GM12878 (cell line): Measurements from ENCODE around the gene B3GNT9. TPM values are rescaled to one million over a fixed set of nuclear protein-coding genes. Genes with fewer than 3 reads are reported as not detected.
A peak's percentile ranks its signal among the peaks of the same experiment; 100 is the strongest.

ENCODE experiments used
- EP300 ChIP-seq, 2 experiments: fragments of 150-350 bp in 1 of 2; IDR thresholded peaks; 2 replicates each; pipeline ENCODE4 v1.6.1; 2011 to 2012; ENCODE audit warnings: low read depth in 2 of 2, low read length in 2 of 2, borderline replicate concordance in 1 of 2, improper control_type of control experiment in 1 of 2, inconsistent platforms in 1 of 2; ENCODE audit not compliant: control insufficient read depth in 1 of 2
- IRF4 ChIP-seq: IDR thresholded peaks from 2 replicates; pipeline ENCODE4 v1.6.1; 2011; ENCODE audit warnings: low read depth, low read length
- KLF5 ChIP-seq: fragments of 450-650 bp; IDR thresholded peaks from 2 replicates; pipeline ENCODE4 v1.6.1; 2014; ENCODE audit warnings: mild to moderate bottlenecking; ENCODE audit not compliant: partially characterized antibody
- NFYB ChIP-seq: IDR thresholded peaks from 2 replicates; pipeline ENCODE4 v1.6.1; 2011; ENCODE audit warnings: low read depth, mild to moderate bottlenecking, low read length, improper control_type of control experiment, moderate library complexity; ENCODE audit not compliant: insufficient read depth
- POU2F2 ChIP-seq: IDR thresholded peaks from 3 replicates; pipeline ENCODE4 v1.6.1; 2011; ENCODE audit warnings: low read depth, mild to moderate bottlenecking, low read length, borderline replicate concordance
- RAD21 ChIP-seq: IDR thresholded peaks from 2 replicates; pipeline ENCODE4 v1.6.1; 2011; ENCODE audit warnings: mild to moderate bottlenecking, low read depth, low read length, moderate library complexity; ENCODE audit not compliant: insufficient read depth
- SMC3 ChIP-seq: IDR thresholded peaks from 2 replicates; pipeline ENCODE4 v1.6.1; 2011; ENCODE audit warnings: low read length, improper control_type of control experiment, borderline replicate concordance
- SPI1 ChIP-seq: IDR thresholded peaks from 2 replicates; pipeline ENCODE4 v1.6.1; 2011; ENCODE audit warnings: low read depth, mild to moderate bottlenecking, low read length, moderate library complexity, borderline replicate concordance; ENCODE audit not compliant: insufficient read depth
- SREBF2 ChIP-seq: IDR thresholded peaks from 2 replicates; pipeline ENCODE4 v1.6.1; 2012; ENCODE audit warnings: mild to moderate bottlenecking, low read length
- STAT3 ChIP-seq: IDR thresholded peaks from 2 replicates; pipeline ENCODE4 v1.6.1; 2011; ENCODE audit warnings: low read depth, low read length, improper control_type of control experiment
- polyA plus RNA-seq, 11 experiments: library from polyadenylated mRNA; depleted of rRNA in 4 of 11; unstranded in 6 of 11; stranded (reverse) in 5 of 11; fragments of >200 nt; fragmentation: Nextera tagmentation in 4 of 11; fragmentation: Illumina TruSeq in 1 of 11; extraction: Ambion mirVana in 4 of 11; extraction: Trizol in 1 of 11; gene quantifications; 1 replicate in 1 of 11; 2 replicates in 10 of 11; pipeline versions ENCODE4 v1.2.1 to v1.2.3, GENCODE V29; 2011 to 2016; ENCODE audit warnings: inconsistent platforms in 2 of 11, missing spikeins in 2 of 11, low read depth in 1 of 11
- total RNA-seq, 4 experiments: library from RNA; depleted of rRNA in 3 of 4; stranded (reverse); fragments of >200 nt in 3 of 4; fragmentation: Illumina TruSeq in 1 of 4; extraction: Trizol in 1 of 4; gene quantifications; 2 replicates each; pipeline versions ENCODE4 v1.2.1 to v1.2.3, GENCODE V29; 2013 to 2021
- TF ChIP-seq, protein P1 (sequence below): fragments of 450-650 bp; IDR thresholded peaks from 2 replicates; pipeline ENCODE4 v1.6.1; 2017; ENCODE audit warnings: mild to moderate bottlenecking
- TF ChIP-seq, protein P2 (sequence below): fragments of 450-650 bp; formaldehyde crosslinking; IDR thresholded peaks from 2 replicates; pipeline ENCODE4 v1.4.0; 2022; ENCODE audit warnings: mild to moderate bottlenecking, moderate library complexity
- TF ChIP-seq, protein P3 (sequence below), 3 experiments: IDR thresholded peaks in 2 of 3; conservative IDR thresholded peaks in 1 of 3; 2 replicates each; pipeline ENCODE4 v1.5.1; 2011; ENCODE audit warnings: low read depth in 3 of 3, low read length in 3 of 3, mild to moderate bottlenecking in 3 of 3, control low read depth in 2 of 3, moderate library complexity in 2 of 3, inconsistent platforms in 1 of 3, mixed read lengths in 1 of 3; ENCODE audit not compliant: control insufficient read depth in 2 of 3, insufficient read depth in 1 of 3; ENCODE audit errors: extremely low read depth in 1 of 3

The B3GNT9 gene
- total and polyA plus RNA-seq, 10 of the 15 experiments (the other 5 are each of a cell fraction or from before 2014, with no cell fraction given): 0.08 to 5.0 (median 1.9) TPM

- TF ChIP-seq STAT3: no peak
- TF ChIP-seq, protein P1, sequence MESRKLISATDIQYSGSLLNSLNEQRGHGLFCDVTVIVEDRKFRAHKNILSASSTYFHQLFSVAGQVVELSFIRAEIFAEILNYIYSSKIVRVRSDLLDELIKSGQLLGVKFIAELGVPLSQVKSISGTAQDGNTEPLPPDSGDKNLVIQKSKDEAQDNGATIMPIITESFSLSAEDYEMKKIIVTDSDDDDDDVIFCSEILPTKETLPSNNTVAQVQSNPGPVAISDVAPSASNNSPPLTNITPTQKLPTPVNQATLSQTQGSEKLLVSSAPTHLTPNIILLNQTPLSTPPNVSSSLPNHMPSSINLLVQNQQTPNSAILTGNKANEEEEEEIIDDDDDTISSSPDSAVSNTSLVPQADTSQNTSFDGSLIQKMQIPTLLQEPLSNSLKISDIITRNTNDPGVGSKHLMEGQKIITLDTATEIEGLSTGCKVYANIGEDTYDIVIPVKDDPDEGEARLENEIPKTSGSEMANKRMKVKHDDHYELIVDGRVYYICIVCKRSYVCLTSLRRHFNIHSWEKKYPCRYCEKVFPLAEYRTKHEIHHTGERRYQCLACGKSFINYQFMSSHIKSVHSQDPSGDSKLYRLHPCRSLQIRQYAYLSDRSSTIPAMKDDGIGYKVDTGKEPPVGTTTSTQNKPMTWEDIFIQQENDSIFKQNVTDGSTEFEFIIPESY: no peak
- TF ChIP-seq RAD21: 0 out of 2 replicates have a peak, but pooled peaks have one; percentile 20
- no peak for TF ChIP-seq IRF4
- no peak for TF ChIP-seq SPI1
- TF ChIP-seq KLF5: no peak
- TF ChIP-seq, protein P2, sequence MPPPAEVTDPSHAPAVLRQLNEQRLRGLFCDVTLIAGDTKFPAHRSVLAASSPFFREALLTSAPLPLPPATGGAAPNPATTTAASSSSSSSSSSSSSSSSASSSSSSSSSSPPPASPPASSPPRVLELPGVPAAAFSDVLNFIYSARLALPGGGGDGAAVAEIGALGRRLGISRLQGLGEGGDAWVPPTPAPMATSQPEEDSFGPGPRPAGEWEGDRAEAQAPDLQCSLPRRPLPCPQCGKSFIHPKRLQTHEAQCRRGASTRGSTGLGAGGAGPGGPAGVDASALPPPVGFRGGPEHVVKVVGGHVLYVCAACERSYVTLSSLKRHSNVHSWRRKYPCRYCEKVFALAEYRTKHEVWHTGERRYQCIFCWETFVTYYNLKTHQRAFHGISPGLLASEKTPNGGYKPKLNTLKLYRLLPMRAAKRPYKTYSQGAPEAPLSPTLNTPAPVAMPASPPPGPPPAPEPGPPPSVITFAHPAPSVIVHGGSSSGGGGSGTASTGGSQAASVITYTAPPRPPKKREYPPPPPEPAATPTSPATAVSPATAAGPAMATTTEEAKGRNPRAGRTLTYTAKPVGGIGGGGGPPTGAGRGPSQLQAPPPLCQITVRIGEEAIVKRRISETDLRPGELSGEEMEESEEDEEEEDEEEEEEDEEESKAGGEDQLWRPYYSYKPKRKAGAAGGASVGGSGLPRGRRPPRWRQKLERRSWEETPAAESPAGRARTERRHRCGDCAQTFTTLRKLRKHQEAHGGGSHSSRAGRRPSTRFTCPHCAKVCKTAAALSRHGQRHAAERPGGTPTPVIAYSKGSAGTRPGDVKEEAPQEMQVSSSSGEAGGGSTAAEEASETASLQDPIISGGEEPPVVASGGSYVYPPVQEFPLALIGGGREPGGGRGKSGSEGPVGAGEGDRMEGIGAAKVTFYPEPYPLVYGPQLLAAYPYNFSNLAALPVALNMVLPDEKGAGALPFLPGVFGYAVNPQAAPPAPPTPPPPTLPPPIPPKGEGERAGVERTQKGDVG (CRISPR knock-in tag): no peak
- no peak for TF ChIP-seq POU2F2
- no peak for TF ChIP-seq NFYB
- peak; percentile 21; the same call in 1 of the 2 replicates for TF ChIP-seq SMC3
- no peak for TF ChIP-seq SREBF2
- TF ChIP-seq, protein P3, sequence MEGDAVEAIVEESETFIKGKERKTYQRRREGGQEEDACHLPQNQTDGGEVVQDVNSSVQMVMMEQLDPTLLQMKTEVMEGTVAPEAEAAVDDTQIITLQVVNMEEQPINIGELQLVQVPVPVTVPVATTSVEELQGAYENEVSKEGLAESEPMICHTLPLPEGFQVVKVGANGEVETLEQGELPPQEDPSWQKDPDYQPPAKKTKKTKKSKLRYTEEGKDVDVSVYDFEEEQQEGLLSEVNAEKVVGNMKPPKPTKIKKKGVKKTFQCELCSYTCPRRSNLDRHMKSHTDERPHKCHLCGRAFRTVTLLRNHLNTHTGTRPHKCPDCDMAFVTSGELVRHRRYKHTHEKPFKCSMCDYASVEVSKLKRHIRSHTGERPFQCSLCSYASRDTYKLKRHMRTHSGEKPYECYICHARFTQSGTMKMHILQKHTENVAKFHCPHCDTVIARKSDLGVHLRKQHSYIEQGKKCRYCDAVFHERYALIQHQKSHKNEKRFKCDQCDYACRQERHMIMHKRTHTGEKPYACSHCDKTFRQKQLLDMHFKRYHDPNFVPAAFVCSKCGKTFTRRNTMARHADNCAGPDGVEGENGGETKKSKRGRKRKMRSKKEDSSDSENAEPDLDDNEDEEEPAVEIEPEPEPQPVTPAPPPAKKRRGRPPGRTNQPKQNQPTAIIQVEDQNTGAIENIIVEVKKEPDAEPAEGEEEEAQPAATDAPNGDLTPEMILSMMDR (IDR thresholded peaks at IDR 0.05 in 2 of 3, conservative IDR thresholded peaks at IDR 0.05 in 1 of 3; ENCODE audit: control insufficient read depth in 2 of 3, extremely low read depth in 1 of 3, insufficient read depth in 1 of 3, low read depth in 3 of 3, low read length in 3 of 3): peak; percentile 24 to 49 (median 44); a peak in 4 of 6 replicates
- no peak for TF ChIP-seq EP300 (IDR thresholded peaks at IDR 0.05; ENCODE audit: borderline replicate concordance in 1 of 2, control insufficient read depth in 1 of 2, low read depth in 2 of 2, low read length in 2 of 2)
Measured at GRCh38 chr16:67179421-67180080, 28.8 kb upstream of the B3GNT9 start (continued).
